ENCODE measurements around the gene CEP85. TPM values are rescaled to one million over a fixed set of nuclear protein-coding genes. Genes with fewer than 3 reads are reported as not detected.
A peak's percentile ranks its signal among the peaks of the same experiment; 100 is the strongest.

Gene CEP85
- total RNA-seq, 1 experiment from 2014 or later: 37.2 TPM

DNA sequence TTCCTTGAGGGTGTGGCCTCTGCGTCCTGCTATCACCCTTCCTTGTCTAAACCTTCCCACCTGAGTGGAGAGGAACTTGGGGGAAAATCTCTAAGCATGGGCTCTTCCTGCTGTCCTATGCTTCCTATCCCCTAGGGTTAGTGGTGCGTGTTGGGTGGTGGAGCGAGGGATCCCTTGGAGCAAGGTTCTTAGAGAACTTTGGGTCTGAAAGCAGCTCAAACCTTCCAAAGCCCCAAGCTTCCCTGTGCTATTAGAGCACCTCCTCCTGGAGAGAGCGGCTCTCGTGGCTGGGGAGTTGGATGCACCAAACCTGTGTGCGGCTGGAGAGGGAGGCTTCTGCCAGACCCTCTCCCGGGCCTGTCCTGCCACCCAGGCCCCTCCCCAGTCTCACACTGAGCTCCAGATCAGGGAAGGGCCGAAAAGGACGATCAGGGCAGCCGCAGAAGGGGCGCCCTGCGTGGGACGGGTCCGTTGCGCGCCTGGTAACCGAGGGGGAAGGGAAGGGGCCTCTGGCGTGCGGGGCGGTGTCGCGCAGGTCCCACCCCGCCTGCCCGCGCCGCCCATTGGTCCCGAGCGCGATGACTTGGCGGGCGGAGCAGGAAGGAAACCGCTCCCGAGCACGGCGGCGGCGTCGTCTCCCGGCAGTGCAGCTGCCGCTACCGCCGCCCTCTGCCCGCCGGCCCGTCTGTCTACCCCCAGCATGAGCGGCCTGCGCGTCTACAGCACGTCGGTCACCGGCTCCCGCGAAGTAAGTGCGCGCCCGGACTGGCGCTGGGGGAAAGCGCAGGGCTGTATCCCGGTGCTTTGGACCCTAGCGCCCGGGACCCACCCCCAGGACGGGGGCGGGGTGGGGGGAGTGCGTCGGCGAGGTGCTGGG is 45.7 kb downstream of the CEP85 start, which contains the start of gene SH3BGRL3:
TSS of gene SH3BGRL3 (plus strand) at position 631 of the 877 bp plus-strand sequence. CDS start at position 701, 70 bp downstream.
- no peak within 1 kb of the TSS for H2AFZ ChIP-seq (ENCODE audit: low read depth, low read length, poor library complexity, severe bottlenecking)
- DNase-seq (ENCODE audit: low read depth, low spot score): peak; percentile 57

More for the DNA sequence above, 45.7 kb downstream of the CEP85 start, which contains the start of gene SH3BGRL3:
- ChIA-PET POLR2A (interaction anchor here (1.0 kb wide), 1 partner anchor 98 kb away, joined by 5 read pairs; no protein-coding TSS in a partner anchor), RAD21 (ENCODE audit: low non-redundant PET in 1 of 2, low total read pairs in 2 of 2, uncharacterized antibody in 2 of 2, unreplicated experiment in 2 of 2) (interaction anchor here in 1 of 2 experiments (1.0 kb wide), 1 partner anchor 138 kb away, joined by 4 read pairs; no protein-coding TSS in a partner anchor), CTCF (interaction anchor here (0.6 to 2.0 kb wide), 11 partner anchors 10 to 137 kb away, joined by 3 to 9 read pairs (median 4); partner anchors contain the start of genes CEP85 and CNKSR1)
- peak within 1 kb of the TSS; percentile 97 for H3K4me2 ChIP-seq (ENCODE audit: low read length)
- TF ChIP-seq ZFX (IDR thresholded peaks at IDR 0.05) (peak; percentile 30; the same call in 1 of the 2 replicates), SIN3A (IDR thresholded peaks at IDR 0.05; ENCODE audit: low read depth) (no peak), ELF1 (IDR thresholded peaks at IDR 0.05; ENCODE audit: borderline replicate concordance, low read depth) (no peak), RAD21 (IDR thresholded peaks at IDR 0.05; ENCODE audit: low read depth) (no peak), CBX3 (IDR thresholded peaks at IDR 0.05; ENCODE audit: low read depth) (no peak), POLR2A (IDR thresholded peaks at IDR 0.05; ENCODE audit: borderline replicate concordance, extremely low read depth, insufficient read depth, insufficient read length) (peak; percentile 68), JUND (IDR thresholded peaks at IDR 0.05) (no peak), POLR2AphosphoS5 (IDR thresholded peaks at IDR 0.05; ENCODE audit: low read depth, low read length) (peak; percentile 96)
- TF ChIP-seq, protein P1, sequence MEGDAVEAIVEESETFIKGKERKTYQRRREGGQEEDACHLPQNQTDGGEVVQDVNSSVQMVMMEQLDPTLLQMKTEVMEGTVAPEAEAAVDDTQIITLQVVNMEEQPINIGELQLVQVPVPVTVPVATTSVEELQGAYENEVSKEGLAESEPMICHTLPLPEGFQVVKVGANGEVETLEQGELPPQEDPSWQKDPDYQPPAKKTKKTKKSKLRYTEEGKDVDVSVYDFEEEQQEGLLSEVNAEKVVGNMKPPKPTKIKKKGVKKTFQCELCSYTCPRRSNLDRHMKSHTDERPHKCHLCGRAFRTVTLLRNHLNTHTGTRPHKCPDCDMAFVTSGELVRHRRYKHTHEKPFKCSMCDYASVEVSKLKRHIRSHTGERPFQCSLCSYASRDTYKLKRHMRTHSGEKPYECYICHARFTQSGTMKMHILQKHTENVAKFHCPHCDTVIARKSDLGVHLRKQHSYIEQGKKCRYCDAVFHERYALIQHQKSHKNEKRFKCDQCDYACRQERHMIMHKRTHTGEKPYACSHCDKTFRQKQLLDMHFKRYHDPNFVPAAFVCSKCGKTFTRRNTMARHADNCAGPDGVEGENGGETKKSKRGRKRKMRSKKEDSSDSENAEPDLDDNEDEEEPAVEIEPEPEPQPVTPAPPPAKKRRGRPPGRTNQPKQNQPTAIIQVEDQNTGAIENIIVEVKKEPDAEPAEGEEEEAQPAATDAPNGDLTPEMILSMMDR (IDR thresholded peaks at IDR 0.05 in 2 of 3, conservative IDR thresholded peaks at IDR 0.05 in 1 of 3; ENCODE audit: borderline replicate concordance in 1 of 3, insufficient read depth in 1 of 3, low read depth in 2 of 3, low read length in 2 of 3): peak in 2 of 3 experiments; percentile 70 to 77; a peak in 4 of 6 replicates
- TF ChIP-seq, protein P2, sequence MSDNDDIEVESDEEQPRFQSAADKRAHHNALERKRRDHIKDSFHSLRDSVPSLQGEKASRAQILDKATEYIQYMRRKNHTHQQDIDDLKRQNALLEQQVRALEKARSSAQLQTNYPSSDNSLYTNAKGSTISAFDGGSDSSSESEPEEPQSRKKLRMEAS (IDR thresholded peaks at IDR 0.05): no peak
- TF ChIP-seq, protein P3, sequence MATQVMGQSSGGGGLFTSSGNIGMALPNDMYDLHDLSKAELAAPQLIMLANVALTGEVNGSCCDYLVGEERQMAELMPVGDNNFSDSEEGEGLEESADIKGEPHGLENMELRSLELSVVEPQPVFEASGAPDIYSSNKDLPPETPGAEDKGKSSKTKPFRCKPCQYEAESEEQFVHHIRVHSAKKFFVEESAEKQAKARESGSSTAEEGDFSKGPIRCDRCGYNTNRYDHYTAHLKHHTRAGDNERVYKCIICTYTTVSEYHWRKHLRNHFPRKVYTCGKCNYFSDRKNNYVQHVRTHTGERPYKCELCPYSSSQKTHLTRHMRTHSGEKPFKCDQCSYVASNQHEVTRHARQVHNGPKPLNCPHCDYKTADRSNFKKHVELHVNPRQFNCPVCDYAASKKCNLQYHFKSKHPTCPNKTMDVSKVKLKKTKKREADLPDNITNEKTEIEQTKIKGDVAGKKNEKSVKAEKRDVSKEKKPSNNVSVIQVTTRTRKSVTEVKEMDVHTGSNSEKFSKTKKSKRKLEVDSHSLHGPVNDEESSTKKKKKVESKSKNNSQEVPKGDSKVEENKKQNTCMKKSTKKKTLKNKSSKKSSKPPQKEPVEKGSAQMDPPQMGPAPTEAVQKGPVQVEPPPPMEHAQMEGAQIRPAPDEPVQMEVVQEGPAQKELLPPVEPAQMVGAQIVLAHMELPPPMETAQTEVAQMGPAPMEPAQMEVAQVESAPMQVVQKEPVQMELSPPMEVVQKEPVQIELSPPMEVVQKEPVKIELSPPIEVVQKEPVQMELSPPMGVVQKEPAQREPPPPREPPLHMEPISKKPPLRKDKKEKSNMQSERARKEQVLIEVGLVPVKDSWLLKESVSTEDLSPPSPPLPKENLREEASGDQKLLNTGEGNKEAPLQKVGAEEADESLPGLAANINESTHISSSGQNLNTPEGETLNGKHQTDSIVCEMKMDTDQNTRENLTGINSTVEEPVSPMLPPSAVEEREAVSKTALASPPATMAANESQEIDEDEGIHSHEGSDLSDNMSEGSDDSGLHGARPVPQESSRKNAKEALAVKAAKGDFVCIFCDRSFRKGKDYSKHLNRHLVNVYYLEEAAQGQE (IDR thresholded peaks at IDR 0.05; ENCODE audit: low read depth): no peak
- TF ChIP-seq, protein P4, sequence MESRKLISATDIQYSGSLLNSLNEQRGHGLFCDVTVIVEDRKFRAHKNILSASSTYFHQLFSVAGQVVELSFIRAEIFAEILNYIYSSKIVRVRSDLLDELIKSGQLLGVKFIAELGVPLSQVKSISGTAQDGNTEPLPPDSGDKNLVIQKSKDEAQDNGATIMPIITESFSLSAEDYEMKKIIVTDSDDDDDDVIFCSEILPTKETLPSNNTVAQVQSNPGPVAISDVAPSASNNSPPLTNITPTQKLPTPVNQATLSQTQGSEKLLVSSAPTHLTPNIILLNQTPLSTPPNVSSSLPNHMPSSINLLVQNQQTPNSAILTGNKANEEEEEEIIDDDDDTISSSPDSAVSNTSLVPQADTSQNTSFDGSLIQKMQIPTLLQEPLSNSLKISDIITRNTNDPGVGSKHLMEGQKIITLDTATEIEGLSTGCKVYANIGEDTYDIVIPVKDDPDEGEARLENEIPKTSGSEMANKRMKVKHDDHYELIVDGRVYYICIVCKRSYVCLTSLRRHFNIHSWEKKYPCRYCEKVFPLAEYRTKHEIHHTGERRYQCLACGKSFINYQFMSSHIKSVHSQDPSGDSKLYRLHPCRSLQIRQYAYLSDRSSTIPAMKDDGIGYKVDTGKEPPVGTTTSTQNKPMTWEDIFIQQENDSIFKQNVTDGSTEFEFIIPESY (IDR thresholded peaks at IDR 0.05; ENCODE audit: extremely low read depth, insufficient replicate concordance, low read length): no peak
- peaks cover 41 to 95% of the 10 kb centered on the region in 2 experiments for H3K4me1 ChIP-seq (ENCODE audit: control insufficient read depth in 1 of 2, insufficient read depth in 2 of 2, low read length in 2 of 2)
- peak within 1 kb of the TSS; percentile 81 for H3K27ac ChIP-seq (ENCODE audit: low read depth, low read length)
- BruUV-seq (replicated peaks): no TSS peak
- ATAC-seq: peak; percentile 79
- no peaks in the 10 kb centered on the region for H3K9me3 ChIP-seq (ENCODE audit: control insufficient read depth in 1 of 2, insufficient read depth in 1 of 2, low read depth in 1 of 2, low read length in 2 of 2)
- H3K36me3 ChIP-seq (ENCODE audit: control insufficient read depth in 1 of 2, insufficient read depth in 2 of 2, low read length in 2 of 2): peaks cover 13 to 23% of the 10 kb centered on the region in 2 experiments
- H3K27me3 ChIP-seq (ENCODE audit: insufficient read depth, low read length): no peaks in the 10 kb centered on the region
- H3K4me3 ChIP-seq (replicated peaks in 1 of 2; ENCODE audit: low read depth in 1 of 2, low read length in 2 of 2): peak within 1 kb of the TSS; percentile 74 to 76
- H3K79me2 ChIP-seq (ENCODE audit: insufficient read depth, low read length): peaks cover 20% of the 10 kb centered on the region
- no peaks in the 10 kb centered on the region for H4K20me1 ChIP-seq (ENCODE audit: insufficient read depth)
- intact Hi-C loops (cut with micrococcal nuclease): loop anchor here (5.0 kb wide), 1 partner anchor 242 kb away; no protein-coding TSS in a partner anchor
- H3K9ac ChIP-seq (ENCODE audit: low read length): peak within 1 kb of the TSS; percentile 83
- H3K9me2 ChIP-seq (ENCODE audit: insufficient read depth): no peaks in the 10 kb centered on the region
